Upper lobe of left lung (tissue), 4 donors: ENCODE data around the gene SMIM8.

Source experiments
- CTCF ChIP-seq, 6 experiments: fragments of 450-650 bp in 4 of 6; fragments of 200-600 bp in 2 of 6; sonication (generic) in 2 of 6; IDR thresholded peaks; one replicate each; pipeline ENCODE4 v1.5.1; 2016 to 2019; ENCODE audit warnings: antibody characterized with exemption in 6 of 6
- EP300 ChIP-seq, 4 donors: sonication (generic); formaldehyde crosslinking; IDR thresholded peaks; one replicate each; pipeline ENCODE4 v1.5.1; 2017; ENCODE audit warnings: antibody characterized with exemption in 4 of 4, control low read depth in 2 of 4
- POLR2A ChIP-seq, 4 donors: fragments of 450-650 bp; IDR thresholded peaks; one replicate each; pipeline ENCODE4 v1.5.1; 2016 to 2017; ENCODE audit warnings: antibody characterized with exemption in 4 of 4, mild to moderate bottlenecking in 2 of 4
- POLR2AphosphoS5 ChIP-seq, 2 donors: sonication (generic); formaldehyde crosslinking; IDR thresholded peaks; one replicate each; pipeline ENCODE4 v1.5.1; 2017; ENCODE audit warnings: antibody characterized with exemption in 2 of 2

GRCh38 chr6:87330961-87331360, 8.6 kb downstream of the SMIM8 start:
- TF ChIP-seq CTCF (IDR thresholded peaks at IDR 0.05) (no peak), POLR2A (IDR thresholded peaks at IDR 0.05) (no peak), POLR2AphosphoS5 (IDR thresholded peaks at IDR 0.05) (no peak), EP300 (IDR thresholded peaks at IDR 0.05) (no peak)
